ENCODE measurements around the gene CFAP90. TPM values are rescaled to one million over a fixed set of nuclear protein-coding genes. Genes with fewer than 3 reads are reported as not detected.

The CFAP90 gene
- total RNA-seq, 2 donors from 2014 or later: 0.80 to 0.88 TPM

DNA sequence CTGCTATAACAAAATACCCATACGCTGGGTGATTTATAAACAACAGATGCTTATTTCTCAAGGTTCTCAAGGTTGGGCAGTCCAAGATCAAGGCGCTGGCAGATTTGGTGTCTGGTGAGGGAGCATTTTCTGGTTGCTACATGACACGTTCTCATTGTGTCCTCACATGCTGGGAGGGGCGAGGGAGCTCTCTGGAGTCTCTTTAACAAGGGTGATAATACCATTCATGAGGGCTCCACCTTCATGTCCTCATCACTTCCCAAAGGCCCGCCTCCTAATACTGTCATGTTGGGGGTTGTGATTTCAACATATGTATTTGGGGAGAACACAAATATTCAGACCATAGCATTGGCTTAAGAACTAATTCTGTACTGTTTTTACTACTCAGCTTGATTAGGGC is 4.6 kb downstream of the CFAP90 start:
- Histone ChIP-seq H3K4me3 (ENCODE audit: low read length) (no peak overlapping the region), H3K4me1 (ENCODE audit: control insufficient read depth, insufficient read depth, low read length) (no peaks in the 10 kb centered on the region), H3K9me3 (ENCODE audit: control insufficient read depth, low read length) (no peaks in the 10 kb centered on the region), H3K27ac (ENCODE audit: low read depth, low read length) (no peak overlapping the region), H3K36me3 (ENCODE audit: control insufficient read depth, insufficient read depth, low read length) (no peaks in the 10 kb centered on the region), H3K27me3 (ENCODE audit: control insufficient read depth, insufficient read depth, low read length, poor library complexity, severe bottlenecking) (peaks cover 31% of the 10 kb centered on the region), H3K9ac (ENCODE audit: extremely low read depth, low read length, poor library complexity, severe bottlenecking) (no peak overlapping the region)
- no peak for DNase-seq
- TF ChIP-seq, protein P1, sequence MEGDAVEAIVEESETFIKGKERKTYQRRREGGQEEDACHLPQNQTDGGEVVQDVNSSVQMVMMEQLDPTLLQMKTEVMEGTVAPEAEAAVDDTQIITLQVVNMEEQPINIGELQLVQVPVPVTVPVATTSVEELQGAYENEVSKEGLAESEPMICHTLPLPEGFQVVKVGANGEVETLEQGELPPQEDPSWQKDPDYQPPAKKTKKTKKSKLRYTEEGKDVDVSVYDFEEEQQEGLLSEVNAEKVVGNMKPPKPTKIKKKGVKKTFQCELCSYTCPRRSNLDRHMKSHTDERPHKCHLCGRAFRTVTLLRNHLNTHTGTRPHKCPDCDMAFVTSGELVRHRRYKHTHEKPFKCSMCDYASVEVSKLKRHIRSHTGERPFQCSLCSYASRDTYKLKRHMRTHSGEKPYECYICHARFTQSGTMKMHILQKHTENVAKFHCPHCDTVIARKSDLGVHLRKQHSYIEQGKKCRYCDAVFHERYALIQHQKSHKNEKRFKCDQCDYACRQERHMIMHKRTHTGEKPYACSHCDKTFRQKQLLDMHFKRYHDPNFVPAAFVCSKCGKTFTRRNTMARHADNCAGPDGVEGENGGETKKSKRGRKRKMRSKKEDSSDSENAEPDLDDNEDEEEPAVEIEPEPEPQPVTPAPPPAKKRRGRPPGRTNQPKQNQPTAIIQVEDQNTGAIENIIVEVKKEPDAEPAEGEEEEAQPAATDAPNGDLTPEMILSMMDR (conservative IDR thresholded peaks at IDR 0.05): no peak
- H3K9me3 Mint-ChIP-seq: peaks cover 3% of the 10 kb centered on the region
- WGBS, 2 experiments (ENCODE audit: insufficient coverage in 1 of 2, insufficient read length in 1 of 2): 82 to 86% methylated on average over 4 to 5 of the region's 5 CpGs
- H3K27ac Mint-ChIP-seq: no peak overlapping the region
- peaks cover 5% of the 10 kb centered on the region for H3K4me1 Mint-ChIP-seq
- no peak overlapping the region for H3K4me3 Mint-ChIP-seq
- peaks cover 38% of the 10 kb centered on the region for H3K27me3 Mint-ChIP-seq (ENCODE audit: insufficient read depth)
- H3K36me3 Mint-ChIP-seq (ENCODE audit: low read depth): no peaks in the 10 kb centered on the region

DNA sequence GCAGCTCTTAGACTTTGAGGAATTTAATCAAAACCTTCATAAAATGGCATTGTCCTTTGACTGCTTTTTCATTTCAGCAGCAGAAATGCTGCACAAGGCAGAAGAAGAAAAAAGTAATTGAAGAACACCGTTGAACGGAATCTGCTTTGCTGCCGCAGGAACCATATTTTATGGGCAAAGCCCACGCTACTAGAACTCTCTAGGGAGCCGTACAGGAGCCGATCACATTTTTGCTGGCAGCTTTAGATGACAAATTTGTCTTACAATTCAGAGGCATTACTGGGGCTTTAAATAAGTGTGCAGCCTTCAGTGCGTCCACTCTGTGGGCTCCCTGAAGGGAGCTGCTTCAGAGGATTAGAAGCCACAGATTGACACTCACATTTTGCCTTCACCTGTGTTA is 5.4 kb downstream of the CFAP90 start:
- H3K4me3 Mint-ChIP-seq: no peak overlapping the region
- H3K27ac Mint-ChIP-seq: no peak overlapping the region
- peaks cover 34% of the 10 kb centered on the region for H3K27me3 Mint-ChIP-seq (ENCODE audit: insufficient read depth)
- H3K9me3 Mint-ChIP-seq: no peaks in the 10 kb centered on the region
- 95% methylated on average over 7 of the region's 7 CpGs for WGBS, 2 experiments (ENCODE audit: insufficient coverage in 1 of 2, insufficient read length in 1 of 2)
- H3K36me3 ChIP-seq (ENCODE audit: control insufficient read depth, insufficient read depth, low read length): no peaks in the 10 kb centered on the region
- H3K27ac ChIP-seq (ENCODE audit: low read depth, low read length): no peak overlapping the region
- no peak overlapping the region for H3K9ac ChIP-seq (ENCODE audit: extremely low read depth, low read length, poor library complexity, severe bottlenecking)
- H3K4me3 ChIP-seq (ENCODE audit: low read length): no peak overlapping the region
- no peaks in the 10 kb centered on the region for H3K9me3 ChIP-seq (ENCODE audit: control insufficient read depth, low read length)
- no peaks in the 10 kb centered on the region for H3K4me1 ChIP-seq (ENCODE audit: control insufficient read depth, insufficient read depth, low read length)
- no peak for DNase-seq
- H3K36me3 Mint-ChIP-seq (ENCODE audit: low read depth): no peaks in the 10 kb centered on the region
- peaks cover 5% of the 10 kb centered on the region for H3K4me1 Mint-ChIP-seq
- peaks cover 29% of the 10 kb centered on the region for H3K27me3 ChIP-seq (ENCODE audit: control insufficient read depth, insufficient read depth, low read length, poor library complexity, severe bottlenecking)
- TF ChIP-seq, protein P1 (conservative IDR thresholded peaks at IDR 0.05): no peak

DNA sequence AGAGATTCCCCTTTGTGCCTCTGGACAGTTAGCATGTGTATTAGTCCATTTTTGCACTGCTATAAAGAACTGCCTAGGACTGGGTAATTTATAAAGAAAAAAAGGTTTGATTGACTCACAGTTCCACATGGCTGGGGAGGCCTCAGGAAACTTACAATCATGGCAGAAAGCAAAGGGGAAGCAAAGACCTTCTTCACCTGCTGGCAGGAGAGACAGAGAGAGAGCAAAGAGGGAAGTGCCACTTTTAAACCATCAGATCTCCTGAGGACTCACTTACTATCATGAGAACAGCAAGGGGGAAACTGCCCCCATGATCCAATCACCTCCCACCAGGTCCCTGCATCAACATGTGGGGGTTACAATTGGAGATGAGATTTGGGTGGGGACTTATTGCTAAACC is 6.0 kb downstream of the CFAP90 start:
- Histone ChIP-seq H3K4me3 (ENCODE audit: low read length) (no peak overlapping the region), H3K27ac (ENCODE audit: low read depth, low read length) (no peak overlapping the region), H3K27me3 (ENCODE audit: control insufficient read depth, insufficient read depth, low read length, poor library complexity, severe bottlenecking) (peaks cover 29% of the 10 kb centered on the region), H3K9me3 (ENCODE audit: control insufficient read depth, low read length) (no peaks in the 10 kb centered on the region), H3K4me1 (ENCODE audit: control insufficient read depth, insufficient read depth, low read length) (no peaks in the 10 kb centered on the region), H3K36me3 (ENCODE audit: control insufficient read depth, insufficient read depth, low read length) (no peaks in the 10 kb centered on the region), H3K9ac (ENCODE audit: extremely low read depth, low read length, poor library complexity, severe bottlenecking) (no peak overlapping the region)
- TF ChIP-seq, protein P1 (conservative IDR thresholded peaks at IDR 0.05): no peak
- Mint-ChIP-seq H3K36me3 (ENCODE audit: low read depth) (no peaks in the 10 kb centered on the region), H3K9me3 (no peaks in the 10 kb centered on the region), H3K4me3 (no peak overlapping the region), H3K27ac (no peak overlapping the region), H3K27me3 (ENCODE audit: insufficient read depth) (peaks cover 34% of the 10 kb centered on the region), H3K4me1 (peaks cover 5% of the 10 kb centered on the region)
- no peak for DNase-seq
